Measurements from ENCODE around the gene RAB36. TPM values are rescaled to one million over a fixed set of nuclear protein-coding genes. Genes with fewer than 3 reads are reported as not detected.

Gene RAB36
- total RNA-seq (1 to 10 TPM; 3.8 to 10.0 TPM), polyA plus RNA-seq (ENCODE audit: insufficient read length in 6 of 6) (10 to 100 TPM in 4 of 6 donors, 1 to 10 TPM in 2; 8.0 to 15.0 (median 10.4) TPM)
- long read RNA-seq, donor 1, transcript RAB36-201 (11 exons, 3,828 nt): major isoform, 9 of 9 reads
- long read RNA-seq, donor 1, partial matches to known transcripts: 0 of 9 reads
- long read RNA-seq, donor 1, other reads (novel, unspliced or antisense): 0 of 9 reads
- long read RNA-seq, donor 2, partial matches to known transcripts: 0 of 3 reads
- long read RNA-seq, donor 2, other reads (novel, unspliced or antisense): 0 of 3 reads
- long read RNA-seq, donor 3, partial matches to known transcripts: 0 of 1 reads
- long read RNA-seq, donor 3, other reads (novel, unspliced or antisense): 0 of 1 reads
- long read RNA-seq, donor 4: 0 reads
- long read RNA-seq, donor 5, partial matches to known transcripts: 0 of 3 reads
- long read RNA-seq, donor 5, other reads (novel, unspliced or antisense): 0 of 3 reads
- long read RNA-seq, donor 6: 0 reads
- long read RNA-seq, donor 7, partial matches to known transcripts: 0 of 1 reads
- long read RNA-seq, donor 7, other reads (novel, unspliced or antisense): 0 of 1 reads
- long read RNA-seq, donor 8, partial matches to known transcripts: 0 of 3 reads
- long read RNA-seq, donor 8, other reads (novel, unspliced or antisense): 0 of 3 reads
- long read RNA-seq, donor 9: 0 reads
- long read RNA-seq, donor 10, partial matches to known transcripts: 0 of 1 reads
- long read RNA-seq, donor 10, other reads (novel, unspliced or antisense): 0 of 1 reads
- long read RNA-seq, donor 11, partial matches to known transcripts: 14 of 16 reads
- long read RNA-seq, donor 11, other reads (novel, unspliced or antisense): 0 of 16 reads
- long read RNA-seq, donor 12, transcript RAB36-201 (11 exons, 3,828 nt): major isoform, 7 of 7 reads
- long read RNA-seq, donor 12, partial matches to known transcripts: 0 of 7 reads
- long read RNA-seq, donor 12, other reads (novel, unspliced or antisense): 0 of 7 reads

- H3K27ac ChIP-seq: peak within 1 kb of the TSS; percentile 26 to 69
- H3K4me3 ChIP-seq: peak within 1 kb of the TSS; percentile 29 to 44
- TF ChIP-seq, protein P1, sequence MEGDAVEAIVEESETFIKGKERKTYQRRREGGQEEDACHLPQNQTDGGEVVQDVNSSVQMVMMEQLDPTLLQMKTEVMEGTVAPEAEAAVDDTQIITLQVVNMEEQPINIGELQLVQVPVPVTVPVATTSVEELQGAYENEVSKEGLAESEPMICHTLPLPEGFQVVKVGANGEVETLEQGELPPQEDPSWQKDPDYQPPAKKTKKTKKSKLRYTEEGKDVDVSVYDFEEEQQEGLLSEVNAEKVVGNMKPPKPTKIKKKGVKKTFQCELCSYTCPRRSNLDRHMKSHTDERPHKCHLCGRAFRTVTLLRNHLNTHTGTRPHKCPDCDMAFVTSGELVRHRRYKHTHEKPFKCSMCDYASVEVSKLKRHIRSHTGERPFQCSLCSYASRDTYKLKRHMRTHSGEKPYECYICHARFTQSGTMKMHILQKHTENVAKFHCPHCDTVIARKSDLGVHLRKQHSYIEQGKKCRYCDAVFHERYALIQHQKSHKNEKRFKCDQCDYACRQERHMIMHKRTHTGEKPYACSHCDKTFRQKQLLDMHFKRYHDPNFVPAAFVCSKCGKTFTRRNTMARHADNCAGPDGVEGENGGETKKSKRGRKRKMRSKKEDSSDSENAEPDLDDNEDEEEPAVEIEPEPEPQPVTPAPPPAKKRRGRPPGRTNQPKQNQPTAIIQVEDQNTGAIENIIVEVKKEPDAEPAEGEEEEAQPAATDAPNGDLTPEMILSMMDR (IDR thresholded peaks at IDR 0.05): no peak
- DNase-seq (peak; percentile 90 to 99 (median 98)), ATAC-seq (peak; percentile 81)
- peaks cover 8 to 62% of the 10 kb centered on the region in 2 donors for H3K4me1 ChIP-seq
- intact Hi-C loops (cut with DNase I): no loop called here
- no peaks in the 10 kb centered on the region for H3K9me3 ChIP-seq
- H3K27me3 ChIP-seq: no peaks in the 10 kb centered on the region
- H3K36me3 ChIP-seq: no peaks in the 10 kb centered on the region
Measured at GRCh38 chr22:23144932-23145877, at the start of gene RAB36. RAB36 (plus strand) TSS chr22:23145477; CDS start chr22:23146617, 1,140 bp downstream.

DNA sequence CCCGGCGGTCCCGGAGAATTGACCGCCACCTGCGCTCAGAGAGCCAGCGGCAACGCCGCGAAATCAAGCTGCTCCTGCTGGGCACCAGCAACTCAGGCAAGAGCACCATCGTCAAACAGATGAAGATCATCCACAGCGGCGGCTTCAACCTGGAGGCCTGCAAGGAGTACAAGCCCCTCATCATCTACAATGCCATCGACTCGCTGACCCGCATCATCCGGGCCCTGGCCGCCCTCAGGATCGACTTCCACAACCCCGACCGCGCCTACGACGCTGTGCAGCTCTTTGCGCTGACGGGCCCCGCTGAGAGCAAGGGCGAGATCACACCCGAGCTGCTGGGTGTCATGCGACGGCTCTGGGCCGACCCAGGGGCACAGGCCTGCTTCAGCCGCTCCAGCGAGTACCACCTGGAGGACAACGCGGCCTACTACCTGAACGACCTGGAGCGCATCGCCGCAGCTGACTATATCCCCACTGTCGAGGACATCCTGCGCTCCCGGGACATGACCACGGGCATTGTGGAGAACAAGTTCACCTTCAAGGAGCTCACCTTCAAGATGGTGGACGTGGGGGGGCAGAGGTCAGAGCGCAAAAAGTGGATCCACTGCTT is 49.4 kb upstream of the RAB36 start:
- H3K4me1 ChIP-seq: peaks cover 0 to 11% of the 10 kb centered on the region in 2 donors
- TF ChIP-seq, protein P1 (IDR thresholded peaks at IDR 0.05): no peak
- no peaks in the 10 kb centered on the region for H3K27me3 ChIP-seq
- H3K4me3 ChIP-seq: no peak overlapping the region
- no peaks in the 10 kb centered on the region for H3K36me3 ChIP-seq
- no peaks in the 10 kb centered on the region for H3K9me3 ChIP-seq
- no peak overlapping the region for H3K27ac ChIP-seq
- no peak for DNase-seq
- intact Hi-C loops (cut with DNase I): no loop called here
- no peak for ATAC-seq

DNA sequence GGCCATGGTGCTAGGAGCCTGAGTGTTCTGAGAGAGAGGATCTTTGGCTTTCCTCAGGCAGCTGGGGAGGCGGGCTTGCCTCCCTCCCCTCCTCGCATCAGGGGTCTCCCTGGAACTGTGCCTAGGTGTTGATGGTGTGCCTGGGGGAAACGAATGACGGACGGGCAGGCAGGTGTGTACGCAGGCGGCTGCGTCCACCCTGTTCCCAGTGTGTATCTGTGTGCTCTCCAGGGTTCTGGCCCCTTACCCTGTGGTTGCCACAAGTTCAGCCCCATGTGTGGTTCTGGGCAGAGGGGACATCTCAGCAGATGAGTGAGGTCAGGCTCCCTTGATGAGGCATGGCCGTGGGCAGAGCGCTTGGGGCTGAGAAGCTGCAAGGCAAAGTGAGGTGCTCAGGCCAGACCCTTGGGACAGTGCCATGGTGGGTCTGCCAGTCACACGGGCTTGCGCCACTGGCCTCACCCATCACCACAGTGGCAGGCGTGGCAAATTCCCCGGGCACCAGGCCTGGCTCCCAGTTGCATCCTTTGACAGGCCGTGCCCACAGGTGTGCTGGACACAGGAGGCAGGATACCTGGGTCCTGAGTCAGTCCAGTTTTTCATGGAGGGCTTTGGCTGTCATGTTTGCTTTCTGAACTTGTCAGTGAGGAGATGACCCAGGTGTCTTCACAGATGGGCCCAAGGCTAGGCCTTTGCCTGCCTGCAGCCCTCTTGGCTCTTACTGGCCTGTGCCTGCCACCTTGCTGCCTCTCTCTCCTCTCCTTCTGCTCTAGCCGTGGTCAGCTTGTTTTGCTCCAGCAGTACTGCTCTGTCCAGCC is 47.7 kb upstream of the RAB36 start:
- intact Hi-C loops (cut with DNase I): no loop called here
- no peak for DNase-seq
- Histone ChIP-seq H3K36me3 (no peaks in the 10 kb centered on the region), H3K27ac (no peak overlapping the region), H3K4me3 (no peak overlapping the region), H3K27me3 (no peaks in the 10 kb centered on the region), H3K9me3 (no peaks in the 10 kb centered on the region), H3K4me1 (peaks cover 0 to 11% of the 10 kb centered on the region in 2 donors)
- no peak for ATAC-seq
- TF ChIP-seq, protein P1 (IDR thresholded peaks at IDR 0.05): no peak

DNA sequence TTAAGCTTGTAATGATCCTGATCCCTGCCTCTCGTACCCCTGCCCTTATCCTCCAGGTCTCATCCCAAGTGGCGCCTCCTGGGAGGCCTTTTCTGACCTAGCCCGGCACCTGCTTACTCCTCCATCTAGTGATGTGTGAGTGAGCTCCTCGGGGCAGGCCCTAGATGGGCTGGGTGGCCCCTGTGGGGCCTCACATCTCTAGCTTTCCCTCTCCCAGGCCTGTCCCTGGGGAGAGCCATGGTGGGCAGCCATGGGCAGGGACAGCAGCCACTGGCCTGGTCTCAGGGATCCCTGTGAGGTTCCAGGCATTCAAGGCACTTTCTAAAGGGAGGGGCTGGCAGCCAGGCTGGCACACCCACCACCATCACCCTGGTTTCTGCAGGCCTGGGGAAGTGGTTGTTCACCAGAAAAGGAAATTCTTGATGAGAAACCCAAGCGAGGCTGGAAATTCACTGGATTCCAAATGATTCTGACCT is 47.0 kb upstream of the RAB36 start:
- DNase-seq: no peak
- intact Hi-C loops (cut with DNase I): no loop called here
- no peak overlapping the region for H3K4me3 ChIP-seq
- peaks cover 0 to 11% of the 10 kb centered on the region in 2 donors for H3K4me1 ChIP-seq
- H3K27ac ChIP-seq: no peak overlapping the region
- no peaks in the 10 kb centered on the region for H3K27me3 ChIP-seq
- no peak for ATAC-seq
- H3K9me3 ChIP-seq: no peaks in the 10 kb centered on the region
- no peaks in the 10 kb centered on the region for H3K36me3 ChIP-seq
- TF ChIP-seq, protein P1 (IDR thresholded peaks at IDR 0.05): no peak
